Lower leg skin (tissue), 4 donors: ENCODE data around the gene DKKL1. TPM values are rescaled to one million over a fixed set of nuclear protein-coding genes. Genes with fewer than 3 reads are reported as not detected.

ENCODE experiments used
- DNase-seq, 2 donors: peaks; one replicate each; pipeline ENCODE4 v3.0.0-alpha.2; 2019; ENCODE audit warnings: low spot score in 2 of 2
- H3K4me3 ChIP-seq: fragments of 200-600 bp; sonication (generic); 2 replicates; pipeline ENCODE4 v1.5.1; 2017; ENCODE audit warnings: mild to moderate bottlenecking, low read depth; ENCODE audit not compliant: poor library complexity, severe bottlenecking
- CTCF ChIP-seq, 3 donors: fragments of 450-650 bp; IDR thresholded peaks; one replicate each; pipeline ENCODE4 v1.5.1; 2016; ENCODE audit warnings: antibody characterized with exemption in 3 of 3, mild to moderate bottlenecking in 3 of 3, moderate library complexity in 2 of 3
- POLR2A ChIP-seq, 2 donors: fragments of 450-650 bp; IDR thresholded peaks; one replicate each; pipeline ENCODE4 v1.6.1; 2016 to 2017; ENCODE audit warnings: antibody characterized with exemption in 2 of 2, mild to moderate bottlenecking in 1 of 2, moderate library complexity in 1 of 2
- WGBS, 2 donors: methylation state at CpG; one replicate each; pipeline ENCODE4 v1.1.5; 2018; 5-methylcytosine and 5-hydroxymethylcytosine counted together
- intact Hi-C: fragments of 100-400 bp; cut with DNase I; formaldehyde crosslinking; loops from one replicate; pipeline ENCODE4 v1.15.0; 2023; ENCODE audit warnings: low total_unique reads
- total RNA-seq, 4 donors: library from RNA; depleted of rRNA; stranded (reverse); fragments of >200 nt; gene quantifications; one replicate each; pipeline ENCODE4 v1.1.0, GENCODE V29; 2016

Gene DKKL1
- total RNA-seq, 4 donors from 2014 or later, result 3.0 TPM; not detected in 3

GRCh38 chr19:49396738-49397505 lies 33.2 kb downstream of the DKKL1 start:
- TF ChIP-seq POLR2A (IDR thresholded peaks at IDR 0.05) (no peak), CTCF (IDR thresholded peaks at IDR 0.05) (no peak)
- intact Hi-C loops, result no loop called here
- WGBS, 2 donors, result 83 to 89% methylated on average over 8 of the region's 8 CpGs
- no peak for DNase-seq
- H3K4me3 ChIP-seq, result no peak overlapping the region

- no peak for DNase-seq
- no peak for TF ChIP-seq CTCF (IDR thresholded peaks at IDR 0.05)
- no peak for TF ChIP-seq POLR2A (IDR thresholded peaks at IDR 0.05)
- WGBS, 2 donors, result 53 to 70% methylated on average over 8 to 11 of the region's 11 CpGs
- intact Hi-C loops, result no loop called here
- no peak overlapping the region for H3K4me3 ChIP-seq
Observed at GRCh38 chr19:49398001-49398615, 34.4 kb downstream of the DKKL1 start.

DNA sequence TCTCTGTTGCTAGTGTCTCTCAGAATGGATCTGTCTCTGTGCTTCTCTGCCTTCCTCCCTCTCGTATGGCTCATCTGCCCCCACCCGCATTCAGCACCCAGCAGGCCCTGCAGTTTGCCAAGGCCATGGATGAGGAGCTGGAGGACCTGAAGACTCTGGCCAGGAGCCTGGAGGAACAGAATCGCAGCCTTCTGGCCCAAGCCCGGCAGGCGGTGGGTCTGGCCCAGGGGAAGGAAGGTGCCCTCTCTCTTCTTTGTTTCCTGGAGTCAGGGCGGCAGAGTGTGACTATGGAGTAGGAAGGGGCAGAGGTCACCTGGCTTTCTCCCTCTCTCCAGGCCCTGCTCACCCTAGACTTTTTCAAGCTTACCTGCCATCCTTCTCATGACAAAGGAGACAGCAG lies 35.3 kb downstream of the DKKL1 start:
- 83 to 91% methylated on average over 6 of the region's 6 CpGs for WGBS, 2 donors
- no peak overlapping the region for H3K4me3 ChIP-seq
- no peak for TF ChIP-seq CTCF (IDR thresholded peaks at IDR 0.05)
- no peak for TF ChIP-seq POLR2A (IDR thresholded peaks at IDR 0.05)
- intact Hi-C loops, result no loop called here
- no peak for DNase-seq

DNA sequence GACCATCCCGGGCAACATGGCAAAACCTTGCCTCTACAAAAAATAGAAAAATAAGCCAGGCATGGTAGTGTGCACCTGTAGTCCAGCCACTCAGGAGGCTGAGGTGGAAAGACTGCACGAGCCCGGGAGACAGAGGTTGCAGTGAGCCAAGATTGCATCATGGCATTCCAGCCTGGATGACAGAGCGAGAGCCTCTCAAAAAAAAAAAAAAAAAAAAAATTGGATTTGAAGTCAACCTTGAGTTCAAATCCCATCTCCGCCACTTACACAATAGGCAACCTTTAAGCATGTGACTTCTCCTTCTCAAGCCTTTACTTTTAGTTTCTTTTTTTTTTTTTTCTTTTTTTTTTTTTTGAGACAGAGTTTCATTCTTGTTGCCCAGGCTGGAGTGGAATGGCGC lies 36.4 kb downstream of the DKKL1 start:
- 78 to 80% methylated on average over 6 of the region's 6 CpGs for WGBS, 2 donors
- DNase-seq, result no peak
- intact Hi-C loops, result no loop called here
- no peak overlapping the region for H3K4me3 ChIP-seq
- TF ChIP-seq CTCF (IDR thresholded peaks at IDR 0.05) (no peak), POLR2A (IDR thresholded peaks at IDR 0.05) (no peak)

GRCh38 chr19:49403404-49404187 lies 39.9 kb downstream of the DKKL1 start:
- intact Hi-C loops, result no loop called here
- DNase-seq, result no peak
- H3K4me3 ChIP-seq, result no peak overlapping the region
- 66 to 67% methylated on average over 7 of the region's 7 CpGs for WGBS, 2 donors
- TF ChIP-seq CTCF (IDR thresholded peaks at IDR 0.05), result no peak
- no peak for TF ChIP-seq POLR2A (IDR thresholded peaks at IDR 0.05)
